Chondrocyte (in vitro differentiated cells): ENCODE results near the gene MSANTD1. TPM values are rescaled to one million over a fixed set of nuclear protein-coding genes. Genes with fewer than 3 reads are reported as not detected.
A peak's percentile ranks its signal among the peaks of the same experiment; 100 is the strongest.

Experiments used
- DNase-seq: peaks from one replicate; pipeline ENCODE4 v3.0.0; 2021; ENCODE audit warnings: mixed read lengths, low spot score
- H3K27ac Mint-ChIP-seq: one replicate; pipeline ENCODE4 v1.8.0; 2021; ENCODE audit warnings: mild to moderate bottlenecking, moderate library complexity, mixed read lengths; ENCODE audit not compliant: unreplicated experiment
- H3K27me3 Mint-ChIP-seq: 2 replicates; pipeline ENCODE4 v1.8.0; 2021; ENCODE audit warnings: low read depth, mixed read lengths
- H3K36me3 Mint-ChIP-seq: 2 replicates; pipeline ENCODE4 v1.8.0; 2021; ENCODE audit warnings: low read depth, mixed read lengths
- H3K4me1 Mint-ChIP-seq: 2 replicates; pipeline ENCODE4 v1.8.0; 2021; ENCODE audit warnings: low read depth, mild to moderate bottlenecking, mixed read lengths
- H3K4me3 Mint-ChIP-seq: one replicate; pipeline ENCODE4 v1.8.0; 2021; ENCODE audit warnings: mild to moderate bottlenecking, moderate library complexity, mixed read lengths; ENCODE audit not compliant: unreplicated experiment
- H3K9me3 Mint-ChIP-seq: 2 replicates; pipeline ENCODE4 v1.8.0; 2021; ENCODE audit warnings: low read depth, mixed read lengths
- CTCF ChIP-seq: fragments of 200-600 bp; sonication (generic); IDR thresholded peaks from 2 replicates; pipeline ENCODE4 v1.5.0; 2021; ENCODE audit warnings: antibody characterized with exemption, mild to moderate bottlenecking, moderate library complexity
- total RNA-seq: library from RNA; stranded (reverse); gene quantifications from 3 replicates; pipeline ENCODE4 v1.2.1, GENCODE V29; 2021

MSANTD1 gene
- total RNA-seq, 1 donor from 2014 or later, result 0.55 TPM

GRCh38 chr4:3217771-3218170 is 31.2 kb upstream of the MSANTD1 start:
- no peaks in the 10 kb centered on the region for H3K9me3 Mint-ChIP-seq
- H3K4me3 Mint-ChIP-seq, result no peak overlapping the region
- no peak overlapping the region for H3K27ac Mint-ChIP-seq
- TF ChIP-seq CTCF, result no peak
- H3K4me1 Mint-ChIP-seq, result no peaks in the 10 kb centered on the region
- no peaks in the 10 kb centered on the region for H3K27me3 Mint-ChIP-seq
- peak; percentile 81 for DNase-seq
- peaks cover 48% of the 10 kb centered on the region for H3K36me3 Mint-ChIP-seq

- Mint-ChIP-seq H3K9me3 (no peaks in the 10 kb centered on the region), H3K36me3 (peaks cover 49% of the 10 kb centered on the region), H3K4me1 (no peaks in the 10 kb centered on the region), H3K27me3 (no peaks in the 10 kb centered on the region), H3K4me3 (no peak overlapping the region), H3K27ac (no peak overlapping the region)
- peak; percentile 72 for DNase-seq
- TF ChIP-seq CTCF, result no peak
Observed at GRCh38 chr4:3218824-3219760, 29.9 kb upstream of the MSANTD1 start.

- Mint-ChIP-seq H3K9me3 (no peaks in the 10 kb centered on the region), H3K4me1 (no peaks in the 10 kb centered on the region), H3K27me3 (no peaks in the 10 kb centered on the region), H3K27ac (no peak overlapping the region), H3K36me3 (peaks cover 49% of the 10 kb centered on the region), H3K4me3 (no peak overlapping the region)
- TF ChIP-seq CTCF, result no peak
- DNase-seq, result peak; percentile 21
Observed at GRCh38 chr4:3219761-3220475, 29.0 kb upstream of the MSANTD1 start.

GRCh38 chr4:3220476-3221183 is 28.3 kb upstream of the MSANTD1 start:
- peaks cover 48% of the 10 kb centered on the region for H3K36me3 Mint-ChIP-seq

More at GRCh38 chr4:3220476-3221183, 28.3 kb upstream of the MSANTD1 start:
- Mint-ChIP-seq H3K4me1 (no peaks in the 10 kb centered on the region), H3K4me3 (no peak overlapping the region), H3K9me3 (no peaks in the 10 kb centered on the region), H3K27ac (no peak overlapping the region), H3K27me3 (no peaks in the 10 kb centered on the region)
- no peak for TF ChIP-seq CTCF
- peak; percentile 41 for DNase-seq
